Measurements from ENCODE around the gene ADNP2. TPM values are rescaled to one million over a fixed set of nuclear protein-coding genes. Genes with fewer than 3 reads are reported as not detected.

ADNP2 gene
- total RNA-seq, 1 experiment from 2014 or later, result 14.3 TPM

DNA sequence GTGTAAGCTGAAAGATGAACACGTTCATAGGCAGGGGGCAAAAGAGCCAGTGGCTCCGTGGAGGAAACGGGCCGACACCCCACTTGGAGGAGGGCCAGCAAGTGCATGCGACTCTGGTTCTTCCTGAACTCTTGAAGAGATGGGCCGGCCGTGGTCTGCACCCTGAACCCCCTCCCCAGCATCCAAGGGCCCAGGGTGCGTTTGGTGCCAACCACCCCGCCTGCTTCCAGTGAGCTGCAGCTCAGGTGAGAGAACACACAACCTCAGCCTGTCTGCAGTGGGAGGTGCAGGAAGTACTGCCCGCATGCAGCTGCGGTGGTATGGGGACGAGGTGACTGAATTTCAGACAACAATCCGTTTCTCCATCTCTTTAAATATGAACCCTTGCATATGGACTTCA lies 58.9 kb downstream of the ADNP2 start:
- TF ChIP-seq, protein P1, sequence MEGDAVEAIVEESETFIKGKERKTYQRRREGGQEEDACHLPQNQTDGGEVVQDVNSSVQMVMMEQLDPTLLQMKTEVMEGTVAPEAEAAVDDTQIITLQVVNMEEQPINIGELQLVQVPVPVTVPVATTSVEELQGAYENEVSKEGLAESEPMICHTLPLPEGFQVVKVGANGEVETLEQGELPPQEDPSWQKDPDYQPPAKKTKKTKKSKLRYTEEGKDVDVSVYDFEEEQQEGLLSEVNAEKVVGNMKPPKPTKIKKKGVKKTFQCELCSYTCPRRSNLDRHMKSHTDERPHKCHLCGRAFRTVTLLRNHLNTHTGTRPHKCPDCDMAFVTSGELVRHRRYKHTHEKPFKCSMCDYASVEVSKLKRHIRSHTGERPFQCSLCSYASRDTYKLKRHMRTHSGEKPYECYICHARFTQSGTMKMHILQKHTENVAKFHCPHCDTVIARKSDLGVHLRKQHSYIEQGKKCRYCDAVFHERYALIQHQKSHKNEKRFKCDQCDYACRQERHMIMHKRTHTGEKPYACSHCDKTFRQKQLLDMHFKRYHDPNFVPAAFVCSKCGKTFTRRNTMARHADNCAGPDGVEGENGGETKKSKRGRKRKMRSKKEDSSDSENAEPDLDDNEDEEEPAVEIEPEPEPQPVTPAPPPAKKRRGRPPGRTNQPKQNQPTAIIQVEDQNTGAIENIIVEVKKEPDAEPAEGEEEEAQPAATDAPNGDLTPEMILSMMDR (IDR thresholded peaks at IDR 0.05; ENCODE audit: unreplicated experiment), result no peak
- Mint-ChIP-seq H3K27me3 (ENCODE audit: unreplicated experiment) (no peaks in the 10 kb centered on the region), H3K9me3 (ENCODE audit: low read depth, unreplicated experiment) (no peaks in the 10 kb centered on the region), H3K4me3 (ENCODE audit: low read depth, unreplicated experiment) (no peak overlapping the region), H3K36me3 (ENCODE audit: insufficient read depth, unreplicated experiment) (peaks cover 4% of the 10 kb centered on the region), H3K4me1 (ENCODE audit: low read depth, unreplicated experiment) (no peaks in the 10 kb centered on the region), H3K27ac (ENCODE audit: unreplicated experiment) (no peak overlapping the region)
- no peak for DNase-seq
- intact Hi-C loops (cut with micrococcal nuclease; ENCODE audit: unreplicated experiment), result no loop called here
- CTCF ChIA-PET, result no interaction called here
- no TSS peak for BruUV-seq (replicated peaks)

DNA sequence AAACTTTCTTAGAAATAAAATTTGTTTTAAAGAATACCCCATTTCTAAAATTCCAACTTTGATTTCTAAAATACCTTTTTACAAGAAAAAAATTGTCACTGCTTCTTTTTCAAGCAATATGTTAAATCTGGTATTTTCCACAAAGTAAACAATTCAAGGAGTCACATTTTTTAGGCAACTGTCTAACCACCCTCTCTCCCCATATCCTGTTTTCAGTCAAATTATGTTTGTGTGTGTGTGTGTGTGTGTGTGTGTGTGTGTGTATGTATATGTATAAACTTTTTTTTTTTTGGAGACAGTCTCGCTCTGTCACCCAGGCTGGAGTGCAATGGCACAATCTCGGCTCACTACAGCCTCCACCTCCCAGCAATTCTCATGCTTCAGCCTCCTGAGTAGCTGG lies 59.3 kb downstream of the ADNP2 start:
- TF ChIP-seq, protein P1 (IDR thresholded peaks at IDR 0.05; ENCODE audit: unreplicated experiment), result no peak

DNA sequence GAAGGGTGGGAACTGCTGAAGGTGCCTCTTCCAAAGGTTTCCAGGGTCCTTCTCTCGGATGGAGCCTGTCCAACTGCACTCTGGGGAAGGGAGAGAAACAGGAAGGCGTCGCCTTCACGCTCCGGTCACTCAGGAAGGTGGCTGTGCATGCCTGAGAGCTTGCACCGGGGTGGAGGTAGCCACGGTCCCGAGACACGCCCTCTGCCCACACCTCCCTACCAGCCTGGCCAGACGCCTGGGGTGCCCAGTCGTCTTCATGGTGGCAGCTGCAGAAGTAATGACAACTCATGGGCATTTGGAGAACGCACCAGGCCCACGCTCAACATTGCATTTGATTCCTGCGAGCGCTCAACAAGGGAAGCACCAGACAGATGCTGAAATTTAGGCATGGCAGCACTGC lies 59.9 kb downstream of the ADNP2 start:
- Mint-ChIP-seq H3K4me3 (ENCODE audit: low read depth, unreplicated experiment) (no peak overlapping the region), H3K36me3 (ENCODE audit: insufficient read depth, unreplicated experiment) (peaks cover 4% of the 10 kb centered on the region), H3K27me3 (ENCODE audit: unreplicated experiment) (no peaks in the 10 kb centered on the region), H3K27ac (ENCODE audit: unreplicated experiment) (no peak overlapping the region), H3K9me3 (ENCODE audit: low read depth, unreplicated experiment) (no peaks in the 10 kb centered on the region), H3K4me1 (ENCODE audit: low read depth, unreplicated experiment) (no peaks in the 10 kb centered on the region)
- no TSS peak for BruUV-seq (replicated peaks)
- no peak for DNase-seq
- intact Hi-C loops (cut with micrococcal nuclease; ENCODE audit: unreplicated experiment), result no loop called here
- TF ChIP-seq, protein P1 (IDR thresholded peaks at IDR 0.05; ENCODE audit: unreplicated experiment), result no peak
- CTCF ChIA-PET, result interaction anchor here (0.7 kb wide), 1 partner anchor 13 kb away, joined by 3 read pairs; no protein-coding TSS in a partner anchor

More for the DNA sequence above, 59.3 kb downstream of the ADNP2 start:
- DNase-seq, result no peak
- Mint-ChIP-seq H3K27ac (ENCODE audit: unreplicated experiment) (no peak overlapping the region), H3K27me3 (ENCODE audit: unreplicated experiment) (no peaks in the 10 kb centered on the region), H3K9me3 (ENCODE audit: low read depth, unreplicated experiment) (no peaks in the 10 kb centered on the region), H3K4me3 (ENCODE audit: low read depth, unreplicated experiment) (no peak overlapping the region), H3K36me3 (ENCODE audit: insufficient read depth, unreplicated experiment) (peaks cover 4% of the 10 kb centered on the region), H3K4me1 (ENCODE audit: low read depth, unreplicated experiment) (no peaks in the 10 kb centered on the region)
- intact Hi-C loops (cut with micrococcal nuclease; ENCODE audit: unreplicated experiment), result no loop called here
- no TSS peak for BruUV-seq (replicated peaks)
- CTCF ChIA-PET, result no interaction called here

- peaks cover 4% of the 10 kb centered on the region for H3K36me3 Mint-ChIP-seq (ENCODE audit: insufficient read depth, unreplicated experiment)
- intact Hi-C loops (cut with micrococcal nuclease; ENCODE audit: unreplicated experiment), result no loop called here
- DNase-seq, result no peak
- no TSS peak for BruUV-seq (replicated peaks)
- H3K4me1 Mint-ChIP-seq (ENCODE audit: low read depth, unreplicated experiment), result no peaks in the 10 kb centered on the region
- no peak overlapping the region for H3K27ac Mint-ChIP-seq (ENCODE audit: unreplicated experiment)
- no peak overlapping the region for H3K4me3 Mint-ChIP-seq (ENCODE audit: low read depth, unreplicated experiment)
- no peaks in the 10 kb centered on the region for H3K9me3 Mint-ChIP-seq (ENCODE audit: low read depth, unreplicated experiment)
- CTCF ChIA-PET, result interaction anchor here (0.7 kb wide), 1 partner anchor 12 kb away, joined by 3 read pairs; no protein-coding TSS in a partner anchor
- TF ChIP-seq, protein P1 (IDR thresholded peaks at IDR 0.05; ENCODE audit: unreplicated experiment), result no peak
- no peaks in the 10 kb centered on the region for H3K27me3 Mint-ChIP-seq (ENCODE audit: unreplicated experiment)
Measured at GRCh38 chr18:80169607-80170006, 60.5 kb downstream of the ADNP2 start.
